Effector memory CD4-positive, alpha-beta T cell (primary cell): ENCODE data around the gene RIMKLB.

ENCODE experiments used
- DNase-seq, 3 donors: peaks; one replicate each; pipeline ENCODE4 v3.0.0-alpha.2; 2020
- H3K27ac ChIP-seq: 2 replicates; pipeline ENCODE4 v1.7.0; 2013; ENCODE audit warnings: mild to moderate bottlenecking, low read length, moderate library complexity; ENCODE audit not compliant: insufficient read depth, poor library complexity, severe bottlenecking
- H3K27me3 ChIP-seq: replicated peaks from 2 replicates; pipeline ENCODE4 v1.7.0; 2013; ENCODE audit warnings: mild to moderate bottlenecking, low read length; ENCODE audit not compliant: insufficient read depth, control insufficient read depth, poor library complexity, severe bottlenecking
- H3K36me3 ChIP-seq: 2 replicates; pipeline ENCODE4 v1.7.0; 2013; ENCODE audit warnings: mild to moderate bottlenecking, low read length, moderate library complexity; ENCODE audit not compliant: control insufficient read depth, insufficient read depth
- H3K4me1 ChIP-seq: 2 replicates; pipeline ENCODE4 v1.7.0; 2013; ENCODE audit warnings: low read length, mild to moderate bottlenecking; ENCODE audit not compliant: control insufficient read depth, insufficient read depth, poor library complexity, severe bottlenecking
- H3K4me3 ChIP-seq: 2 replicates; pipeline ENCODE4 v1.7.0; 2013; ENCODE audit warnings: low read length, low read depth, mild to moderate bottlenecking; ENCODE audit not compliant: insufficient read depth, poor library complexity, severe bottlenecking
- H3K9me3 ChIP-seq: 2 replicates; pipeline ENCODE4 v1.7.0; 2013; ENCODE audit warnings: mild to moderate bottlenecking, low read length, moderate library complexity; ENCODE audit not compliant: control insufficient read depth

RIMKLB gene

GRCh38 chr12:8822298-8822697 lies 124.5 kb downstream of the RIMKLB start, which contains the start of gene A2ML1:
TSS of gene A2ML1 (plus strand) at chr12:8822621. CDS start at chr12:8822652, 31 bp downstream.
- Histone ChIP-seq H3K36me3 (no peaks in the 10 kb centered on the region), H3K27me3 (no peaks in the 10 kb centered on the region), H3K4me1 (no peaks in the 10 kb centered on the region), H3K9me3 (no peaks in the 10 kb centered on the region), H3K4me3 (no peak within 1 kb of the TSS), H3K27ac (no peak within 1 kb of the TSS)
- DNase-seq, result no peak

GRCh38 chr12:8823565-8824300 lies 125.9 kb downstream of the RIMKLB start:
- H3K27me3 ChIP-seq, result no peaks in the 10 kb centered on the region
- H3K27ac ChIP-seq, result no peak overlapping the region
- no peaks in the 10 kb centered on the region for H3K36me3 ChIP-seq
- H3K4me3 ChIP-seq, result no peak overlapping the region
- H3K9me3 ChIP-seq, result no peaks in the 10 kb centered on the region
- no peaks in the 10 kb centered on the region for H3K4me1 ChIP-seq
- no peak for DNase-seq

DNA sequence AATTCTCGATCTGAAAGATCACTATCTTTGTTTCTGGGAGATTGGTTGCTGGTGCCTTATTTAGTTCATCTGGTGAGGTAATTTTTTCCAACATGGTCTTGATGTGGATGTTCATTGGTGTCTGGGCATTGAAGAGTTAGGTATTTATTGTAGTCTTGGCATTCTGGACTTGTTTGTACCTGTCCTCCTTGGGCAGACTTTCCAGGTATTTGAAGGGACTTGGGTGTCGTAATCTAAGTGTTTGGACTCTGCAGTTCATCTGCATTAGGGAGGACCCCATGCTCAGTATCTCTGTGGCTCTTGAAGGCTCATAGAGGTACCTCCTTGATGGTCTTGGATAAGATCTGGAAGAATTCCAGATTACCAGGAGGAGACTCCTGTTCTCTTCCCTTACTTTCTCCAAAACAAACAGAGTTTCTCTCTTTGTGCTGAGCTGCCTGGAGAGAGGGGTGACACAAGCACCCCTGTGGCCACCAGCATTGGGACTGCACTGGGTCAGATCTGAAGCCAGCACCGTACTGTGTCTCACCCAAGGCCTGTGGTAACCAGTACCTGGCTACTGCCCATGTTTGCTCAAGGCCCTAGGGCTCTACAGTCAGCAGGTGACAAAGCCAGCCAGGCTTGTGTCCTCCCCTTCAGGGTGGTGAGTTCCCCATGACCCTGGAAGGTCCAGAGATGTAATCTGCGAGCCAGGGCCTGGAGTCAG lies 129.9 kb downstream of the RIMKLB start:
- Histone ChIP-seq H3K27ac (no peak overlapping the region), H3K4me3 (no peak overlapping the region), H3K36me3 (no peaks in the 10 kb centered on the region), H3K9me3 (no peaks in the 10 kb centered on the region), H3K27me3 (no peaks in the 10 kb centered on the region), H3K4me1 (no peaks in the 10 kb centered on the region)
- DNase-seq, result no peak

DNA sequence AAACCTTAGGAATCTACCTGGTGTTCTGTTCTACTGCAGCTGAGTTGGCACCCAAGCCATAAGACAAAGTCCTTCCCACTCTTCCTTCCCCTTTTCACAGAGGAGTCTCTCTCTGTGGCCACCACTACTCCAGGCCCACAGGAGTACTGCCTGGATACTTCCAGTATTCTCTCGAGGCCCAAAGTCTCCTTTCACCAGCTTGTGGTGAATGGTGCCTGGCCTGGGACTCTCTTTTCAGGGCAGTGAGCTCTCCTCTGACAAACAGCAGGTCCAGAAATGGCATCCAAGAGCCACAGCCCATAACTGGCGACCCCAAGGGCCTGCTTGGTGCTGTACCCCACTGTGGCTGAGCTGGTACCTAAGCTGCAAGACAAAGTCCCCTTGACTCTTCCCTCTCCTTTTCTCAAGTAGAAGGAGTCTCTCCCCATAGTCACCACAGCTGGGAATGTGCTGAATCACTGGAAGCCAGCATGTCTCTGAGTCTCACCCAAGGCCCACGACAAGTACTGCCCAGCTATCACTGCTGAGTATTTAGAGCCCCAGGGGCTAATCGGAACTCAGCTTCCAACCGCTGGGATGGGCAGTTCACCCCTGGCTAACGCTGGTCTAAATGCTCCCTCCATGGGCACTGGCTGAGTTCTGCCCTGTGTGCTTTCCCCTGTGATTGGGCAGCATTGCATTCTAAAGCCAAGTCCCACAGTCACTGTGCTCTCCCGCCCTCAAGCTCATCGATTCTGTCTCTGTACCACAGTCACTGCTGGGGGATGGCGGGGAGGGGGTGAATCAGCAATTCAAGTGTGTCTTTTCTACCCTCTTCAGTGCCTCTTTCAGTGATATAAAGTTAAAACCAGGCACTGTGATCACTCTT lies 130.7 kb downstream of the RIMKLB start:
- Histone ChIP-seq H3K27ac (no peak overlapping the region), H3K4me3 (no peak overlapping the region), H3K27me3 (no peaks in the 10 kb centered on the region), H3K4me1 (no peaks in the 10 kb centered on the region), H3K36me3 (no peaks in the 10 kb centered on the region), H3K9me3 (no peaks in the 10 kb centered on the region)
- DNase-seq, result no peak

DNA sequence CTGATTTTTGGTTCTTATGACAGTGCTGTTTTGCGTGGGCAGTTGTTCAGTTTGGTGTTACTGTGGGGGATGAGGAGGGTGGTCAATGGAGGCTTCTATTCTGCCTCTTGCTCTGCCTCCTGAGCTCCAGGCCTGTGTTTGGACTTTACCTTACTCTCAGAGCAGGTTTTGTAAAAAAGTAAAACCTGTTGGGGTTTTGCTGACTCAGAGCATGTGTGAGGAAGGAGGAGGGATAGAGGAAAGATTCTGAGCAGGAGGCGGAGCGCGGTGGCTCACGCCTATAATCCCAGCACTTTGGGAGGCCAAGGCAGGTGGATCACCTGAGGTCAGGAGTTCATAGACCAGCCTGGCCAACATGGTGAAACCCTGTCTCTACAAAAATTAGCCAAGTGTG lies 131.3 kb downstream of the RIMKLB start:
- Histone ChIP-seq H3K4me1 (no peaks in the 10 kb centered on the region), H3K4me3 (no peak overlapping the region), H3K36me3 (no peaks in the 10 kb centered on the region), H3K27me3 (no peaks in the 10 kb centered on the region), H3K9me3 (no peaks in the 10 kb centered on the region), H3K27ac (no peak overlapping the region)
- no peak for DNase-seq

DNA sequence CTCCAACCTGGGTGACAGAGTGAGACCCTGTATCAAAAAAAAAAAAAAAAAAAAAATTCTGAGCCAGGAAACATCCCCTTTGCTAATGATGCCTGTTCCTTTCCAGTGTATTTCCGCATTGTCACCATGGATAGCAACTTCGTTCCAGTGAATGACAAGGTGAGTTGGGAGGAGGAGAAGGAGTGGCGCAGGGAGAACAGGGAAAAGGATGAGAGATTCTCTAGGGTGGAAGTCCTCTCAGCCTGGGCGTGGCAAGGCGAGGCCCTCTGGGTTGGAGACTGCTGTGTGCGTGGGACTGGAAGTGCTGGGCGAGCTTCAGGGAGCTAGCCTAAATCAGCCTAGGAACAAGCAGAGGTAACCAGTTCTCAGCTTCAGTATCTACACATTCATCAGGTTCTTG lies 131.8 kb downstream of the RIMKLB start:
- no peaks in the 10 kb centered on the region for H3K36me3 ChIP-seq
- DNase-seq, result no peak
- no peaks in the 10 kb centered on the region for H3K9me3 ChIP-seq
- no peaks in the 10 kb centered on the region for H3K4me1 ChIP-seq
- no peak overlapping the region for H3K4me3 ChIP-seq
- H3K27me3 ChIP-seq, result no peaks in the 10 kb centered on the region
- H3K27ac ChIP-seq, result no peak overlapping the region

- H3K4me3 ChIP-seq, result no peak overlapping the region
- no peaks in the 10 kb centered on the region for H3K36me3 ChIP-seq
- no peaks in the 10 kb centered on the region for H3K27me3 ChIP-seq
- H3K9me3 ChIP-seq, result no peaks in the 10 kb centered on the region
- DNase-seq, result no peak
- H3K27ac ChIP-seq, result no peak overlapping the region
- H3K4me1 ChIP-seq, result no peaks in the 10 kb centered on the region
Measured at GRCh38 chr12:8831116-8831515, 133.3 kb downstream of the RIMKLB start.

GRCh38 chr12:8832500-8832899 lies 134.7 kb downstream of the RIMKLB start:
- no peak overlapping the region for H3K27ac ChIP-seq

More at GRCh38 chr12:8832500-8832899, 134.7 kb downstream of the RIMKLB start:
- H3K4me1 ChIP-seq, result no peaks in the 10 kb centered on the region
- H3K9me3 ChIP-seq, result no peaks in the 10 kb centered on the region
- H3K27me3 ChIP-seq, result no peaks in the 10 kb centered on the region
- no peak for DNase-seq
- H3K4me3 ChIP-seq, result no peak overlapping the region
- H3K36me3 ChIP-seq, result no peaks in the 10 kb centered on the region
